HepG2 (cell line): ENCODE data around the gene TOP2A. TPM values are rescaled to one million over a fixed set of nuclear protein-coding genes. Genes with fewer than 3 reads are reported as not detected.

Experiments
- ARNT2 ChIP-seq: sonication (generic); formaldehyde crosslinking; IDR thresholded peaks from 2 replicates; pipeline ENCODE4 v1.8.0; 2022; ENCODE audit warnings: mild to moderate bottlenecking, low read depth, missing genetic modification reagents, moderate library complexity
- DNMT1 ChIP-seq: sonication (generic); formaldehyde crosslinking; IDR thresholded peaks from 2 replicates; pipeline ENCODE4 v1.5.1; 2020; ENCODE audit warnings: mild to moderate bottlenecking, missing genetic modification reagents
- FOSL1 ChIP-seq: sonication (generic); formaldehyde crosslinking; IDR thresholded peaks from 2 replicates; pipeline ENCODE4 v1.9.0; 2021; ENCODE audit warnings: missing genetic modification reagents, borderline replicate concordance
- HNRNPLL ChIP-seq: fragments of 200-400 bp; formaldehyde crosslinking; IDR thresholded peaks from 2 replicates; pipeline ENCODE4 v1.6.1; 2017; ENCODE audit warnings: mild to moderate bottlenecking, low read depth, low read length; ENCODE audit not compliant: poor library complexity, severe bottlenecking
- ISL2 ChIP-seq: sonication (generic); formaldehyde crosslinking; IDR thresholded peaks from 2 replicates; pipeline ENCODE4 v1.5.0; 2020; ENCODE audit warnings: missing genetic modification reagents
- JUN ChIP-seq: sonication (generic); formaldehyde crosslinking; IDR thresholded peaks from 2 replicates; pipeline ENCODE4 v1.4.0; 2020; ENCODE audit warnings: mild to moderate bottlenecking, missing genetic modification reagents
- JUND ChIP-seq: sonication (generic); formaldehyde crosslinking; IDR thresholded peaks from 2 replicates; pipeline ENCODE4 v1.8.0; 2022; ENCODE audit warnings: mild to moderate bottlenecking, missing genetic modification reagents
- KLF13 ChIP-seq: sonication (generic); formaldehyde crosslinking; IDR thresholded peaks from 2 replicates; pipeline ENCODE4 v1.4.0; 2020; ENCODE audit warnings: mild to moderate bottlenecking, missing genetic modification reagents
- NFE2L1 ChIP-seq: sonication (generic); formaldehyde crosslinking; IDR thresholded peaks from 2 replicates; pipeline ENCODE4 v1.4.0; 2020; ENCODE audit warnings: missing genetic modification reagents, mild to moderate bottlenecking, borderline replicate concordance
- NONO ChIP-seq, 2 experiments: fragments of 450-650 bp in 1 of 2; sonication (generic) in 1 of 2; formaldehyde crosslinking in 1 of 2; IDR thresholded peaks in 1 of 2; conservative IDR thresholded peaks in 1 of 2; 2 replicates each; pipeline versions ENCODE4 v1.6.1 to v1.8.0; 2017 to 2022; ENCODE audit warnings: mild to moderate bottlenecking in 1 of 2, missing genetic modification reagents in 1 of 2, moderate library complexity in 1 of 2
- SIN3B ChIP-seq: fragments of 150-350 bp; IDR thresholded peaks from 2 replicates; pipeline ENCODE4 v1.6.1; 2014; ENCODE audit warnings: low read length
- SSRP1 ChIP-seq: IDR thresholded peaks from 2 replicates; pipeline ENCODE4 v1.6.1; 2016; ENCODE audit warnings: control low read depth
- TBP ChIP-seq: sonication (generic); formaldehyde crosslinking; IDR thresholded peaks from 2 replicates; pipeline ENCODE4 v1.5.0; 2020; ENCODE audit warnings: missing genetic modification reagents
- TBX3 ChIP-seq: fragments of 450-650 bp; IDR thresholded peaks from 2 replicates; pipeline ENCODE4 v1.6.1; 2017; ENCODE audit warnings: antibody characterized with exemption, mild to moderate bottlenecking, inconsistent platforms, borderline replicate concordance
- THYN1 ChIP-seq: sonication (generic); formaldehyde crosslinking; IDR thresholded peaks from 2 replicates; pipeline ENCODE4 v1.8.1; 2023; ENCODE audit warnings: low read depth, mild to moderate bottlenecking, moderate library complexity, missing genetic modification reagents, borderline replicate concordance
- TRIM24 ChIP-seq: sonication (generic); formaldehyde crosslinking; IDR thresholded peaks from 2 replicates; pipeline ENCODE4 v1.8.0; 2022; ENCODE audit warnings: mild to moderate bottlenecking, missing genetic modification reagents
- ZBTB37 ChIP-seq: sonication (generic); formaldehyde crosslinking; IDR thresholded peaks from 2 replicates; pipeline ENCODE4 v1.4.0; 2020; ENCODE audit warnings: mild to moderate bottlenecking, missing genetic modification reagents
- ZNF12 ChIP-seq: sonication (generic); formaldehyde crosslinking; IDR thresholded peaks from 2 replicates; pipeline ENCODE4 v1.5.0; 2020; ENCODE audit warnings: missing genetic modification reagents
- ZNF256 ChIP-seq: sonication (generic); formaldehyde crosslinking; conservative IDR thresholded peaks from 2 replicates; pipeline ENCODE4 v1.4.0; 2020; ENCODE audit warnings: missing genetic modification reagents
- ZNF484 ChIP-seq: sonication (generic); formaldehyde crosslinking; IDR thresholded peaks from 2 replicates; pipeline ENCODE4 v1.5.1; 2020; ENCODE audit warnings: mild to moderate bottlenecking, low read depth, missing genetic modification reagents, borderline replicate concordance
- ZNF569 ChIP-seq: sonication (generic); formaldehyde crosslinking; IDR thresholded peaks from 2 replicates; pipeline ENCODE4 v1.5.0; 2020; ENCODE audit warnings: mild to moderate bottlenecking, missing genetic modification reagents, moderate library complexity, borderline replicate concordance
- ZNF660 ChIP-seq: sonication (generic); formaldehyde crosslinking; IDR thresholded peaks from 2 replicates; pipeline ENCODE4 v1.5.1; 2020; ENCODE audit warnings: mild to moderate bottlenecking, low read depth, missing genetic modification reagents, borderline replicate concordance
- ZNF75D ChIP-seq: sonication (generic); formaldehyde crosslinking; IDR thresholded peaks from 2 replicates; pipeline ENCODE4 v1.8.1; 2023; ENCODE audit warnings: missing genetic modification reagents, mild to moderate bottlenecking, borderline replicate concordance
- ZNF775 ChIP-seq: sonication (generic); formaldehyde crosslinking; IDR thresholded peaks from 2 replicates; pipeline ENCODE4 v1.4.0; 2020; ENCODE audit warnings: missing genetic modification reagents, mild to moderate bottlenecking, moderate library complexity, borderline replicate concordance
- ZNF879 ChIP-seq: sonication (generic); formaldehyde crosslinking; IDR thresholded peaks from 2 replicates; pipeline ENCODE4 v1.8.1; 2023; ENCODE audit warnings: missing genetic modification reagents
- ZNF891 ChIP-seq: sonication (generic); formaldehyde crosslinking; IDR thresholded peaks from 2 replicates; pipeline ENCODE4 v1.5.0; 2020; ENCODE audit warnings: mild to moderate bottlenecking, missing genetic modification reagents
- polyA plus RNA-seq, 8 experiments: library from polyadenylated mRNA; depleted of rRNA in 3 of 8; stranded (reverse) in 7 of 8; unstranded in 1 of 8; fragments of >200 nt; fragmentation: Illumina TruSeq in 4 of 8; extraction: Trizol in 4 of 8; gene quantifications; 2 replicates each; pipeline versions ENCODE4 v1.2.1 to v1.2.3, GENCODE V29; 2011 to 2016; ENCODE audit warnings: low read depth in 4 of 8, missing spikeins in 1 of 8, mixed read lengths in 1 of 8; ENCODE audit not compliant: insufficient read depth in 1 of 8
- total RNA-seq, 5 experiments: library from RNA; depleted of rRNA; stranded (reverse); fragments of >200 nt; fragmentation: Illumina TruSeq; extraction: Trizol; gene quantifications; 2 replicates each; pipeline ENCODE4 v1.2.3, GENCODE V29; 2016; ENCODE audit warnings: low read depth in 1 of 5
- TF ChIP-seq, protein P1 (sequence below): IDR thresholded peaks from 2 replicates; pipeline ENCODE4 v1.4.0; 2020; ENCODE audit warnings: mild to moderate bottlenecking, missing genetic modification reagents

The TOP2A gene
- total and polyA plus RNA-seq, 2 of the 13 experiments (the other 11 are each of a cell fraction or from before 2014, with no cell fraction given): 108 to 327 TPM

- TF ChIP-seq KLF13 (CRISPR knock-in tag) (no peak), SIN3B (no peak), ZNF569 (no peak), SSRP1 (CRISPR knock-in tag) (peak; percentile 99), ARNT2 (CRISPR knock-in tag) (peak; percentile 79), FOSL1 (CRISPR knock-in tag) (no peak), HNRNPLL (no peak), DNMT1 (CRISPR knock-in tag) (no peak), ZNF75D (no peak), ZNF879 (CRISPR knock-in tag) (no peak), JUND (CRISPR knock-in tag) (peak; percentile 86), ZBTB37 (no peak), ZNF660 (no peak), ZNF891 (peak; percentile 54; the same call in 1 of the 2 replicates), JUN (no peak), NONO (IDR thresholded peaks at IDR 0.05) (no peak), NONO (CRISPR knock-in tag; conservative IDR thresholded peaks at IDR 0.05) (peak; percentile 99), ZNF256 (CRISPR knock-in tag) (no peak), TBX3 (0 out of 2 replicates have a peak, but pooled peaks have one; percentile 13), ZNF12 (CRISPR knock-in tag) (peak; percentile 77; the same call in 1 of the 2 replicates), ZNF775 (CRISPR knock-in tag) (no peak), ISL2 (CRISPR knock-in tag) (peak; percentile 73; the same call in 1 of the 2 replicates), ZNF484 (CRISPR knock-in tag) (no peak), TBP (CRISPR knock-in tag) (no peak), TRIM24 (peak; percentile 98), NFE2L1 (CRISPR knock-in tag) (0 out of 2 replicates have a peak, but pooled peaks have one; percentile 13), THYN1 (CRISPR knock-in tag) (no peak)
- TF ChIP-seq, protein P1, sequence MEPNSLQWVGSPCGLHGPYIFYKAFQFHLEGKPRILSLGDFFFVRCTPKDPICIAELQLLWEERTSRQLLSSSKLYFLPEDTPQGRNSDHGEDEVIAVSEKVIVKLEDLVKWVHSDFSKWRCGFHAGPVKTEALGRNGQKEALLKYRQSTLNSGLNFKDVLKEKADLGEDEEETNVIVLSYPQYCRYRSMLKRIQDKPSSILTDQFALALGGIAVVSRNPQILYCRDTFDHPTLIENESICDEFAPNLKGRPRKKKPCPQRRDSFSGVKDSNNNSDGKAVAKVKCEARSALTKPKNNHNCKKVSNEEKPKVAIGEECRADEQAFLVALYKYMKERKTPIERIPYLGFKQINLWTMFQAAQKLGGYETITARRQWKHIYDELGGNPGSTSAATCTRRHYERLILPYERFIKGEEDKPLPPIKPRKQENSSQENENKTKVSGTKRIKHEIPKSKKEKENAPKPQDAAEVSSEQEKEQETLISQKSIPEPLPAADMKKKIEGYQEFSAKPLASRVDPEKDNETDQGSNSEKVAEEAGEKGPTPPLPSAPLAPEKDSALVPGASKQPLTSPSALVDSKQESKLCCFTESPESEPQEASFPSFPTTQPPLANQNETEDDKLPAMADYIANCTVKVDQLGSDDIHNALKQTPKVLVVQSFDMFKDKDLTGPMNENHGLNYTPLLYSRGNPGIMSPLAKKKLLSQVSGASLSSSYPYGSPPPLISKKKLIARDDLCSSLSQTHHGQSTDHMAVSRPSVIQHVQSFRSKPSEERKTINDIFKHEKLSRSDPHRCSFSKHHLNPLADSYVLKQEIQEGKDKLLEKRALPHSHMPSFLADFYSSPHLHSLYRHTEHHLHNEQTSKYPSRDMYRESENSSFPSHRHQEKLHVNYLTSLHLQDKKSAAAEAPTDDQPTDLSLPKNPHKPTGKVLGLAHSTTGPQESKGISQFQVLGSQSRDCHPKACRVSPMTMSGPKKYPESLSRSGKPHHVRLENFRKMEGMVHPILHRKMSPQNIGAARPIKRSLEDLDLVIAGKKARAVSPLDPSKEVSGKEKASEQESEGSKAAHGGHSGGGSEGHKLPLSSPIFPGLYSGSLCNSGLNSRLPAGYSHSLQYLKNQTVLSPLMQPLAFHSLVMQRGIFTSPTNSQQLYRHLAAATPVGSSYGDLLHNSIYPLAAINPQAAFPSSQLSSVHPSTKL (CRISPR knock-in tag): peak; percentile 94
These were observed 64.8 kb downstream of the TOP2A start (continued) for GRCh38 chr17:40352779-40353394.
